ENCODE results near the gene TPD52L2. TPM values are rescaled to one million over a fixed set of nuclear protein-coding genes. Genes with fewer than 3 reads are reported as not detected.

TPD52L2 gene
- total RNA-seq, 2 experiments from 2014 or later = 15.1 to 15.3 TPM

- peaks cover 0 to 18% of the 10 kb centered on the region in 2 experiments for H3K9me3 ChIP-seq (ENCODE audit: control insufficient read depth in 1 of 2, insufficient read depth in 1 of 2, low read length in 2 of 2)
- H3K36me3 ChIP-seq (ENCODE audit: insufficient read depth, low read length) = no peaks in the 10 kb centered on the region
- H3K27me3 ChIP-seq (ENCODE audit: control insufficient read depth in 1 of 2, insufficient read depth in 2 of 2, low read length in 2 of 2) = peaks cover 22 to 26% of the 10 kb centered on the region in 2 experiments
- ChIA-PET CTCF (no interaction called here), POLR2A (no interaction called here)
- intact Hi-C loops (cut with DNase I, micrococcal nuclease) = no loop called here
- DNase-seq = no peak
- Mint-ChIP-seq H3K9me3 (no peaks in the 10 kb centered on the region), H3K27me3 (peaks cover 35% of the 10 kb centered on the region), H3K27ac (no peak overlapping the region), H3K4me1 (ENCODE audit: low read depth) (peaks cover 1% of the 10 kb centered on the region), H3K36me3 (ENCODE audit: low read depth) (no peaks in the 10 kb centered on the region), H3K4me3 (no peak overlapping the region)
- no peak overlapping the region for H3K4me3 ChIP-seq (ENCODE audit: low read length)
- H3K4me1 ChIP-seq (ENCODE audit: insufficient read depth, low read length) = peaks cover 12% of the 10 kb centered on the region
- H3K27ac ChIP-seq (ENCODE audit: low read depth in 1 of 2, low read length in 2 of 2) = no peak overlapping the region
- ATAC-seq (ENCODE audit: poor library complexity) = no peak
- no peak for TF ChIP-seq CTCF (IDR thresholded peaks at IDR 0.05)
Observed at GRCh38 chr20:63839620-63840019, 25.4 kb upstream of the TPD52L2 start.

GRCh38 chr20:63840405-63840828 is 24.7 kb upstream of the TPD52L2 start:
- peaks cover 0 to 26% of the 10 kb centered on the region in 2 experiments for H3K9me3 ChIP-seq (ENCODE audit: control insufficient read depth in 1 of 2, insufficient read depth in 1 of 2, low read length in 2 of 2)
- ChIA-PET POLR2A (no interaction called here), CTCF (no interaction called here)
- Mint-ChIP-seq H3K36me3 (ENCODE audit: low read depth) (no peaks in the 10 kb centered on the region), H3K4me1 (ENCODE audit: low read depth) (peaks cover 5% of the 10 kb centered on the region), H3K4me3 (no peak overlapping the region), H3K27ac (no peak overlapping the region), H3K27me3 (peaks cover 42% of the 10 kb centered on the region), H3K9me3 (no peaks in the 10 kb centered on the region)
- no peak overlapping the region for H3K4me3 ChIP-seq (ENCODE audit: low read length)
- no peaks in the 10 kb centered on the region for H3K36me3 ChIP-seq (ENCODE audit: insufficient read depth, low read length)
- H3K27ac ChIP-seq (ENCODE audit: low read depth in 1 of 2, low read length in 2 of 2) = no peak overlapping the region
- peaks cover 30 to 34% of the 10 kb centered on the region in 2 experiments for H3K27me3 ChIP-seq (ENCODE audit: control insufficient read depth in 1 of 2, insufficient read depth in 2 of 2, low read length in 2 of 2)
- intact Hi-C loops (cut with DNase I, micrococcal nuclease) = no loop called here
- DNase-seq = no peak
- H3K4me1 ChIP-seq (ENCODE audit: insufficient read depth, low read length) = peaks cover 18% of the 10 kb centered on the region
- ATAC-seq (ENCODE audit: poor library complexity) = no peak
- no peak for TF ChIP-seq CTCF (IDR thresholded peaks at IDR 0.05)

- H3K4me3 ChIP-seq (ENCODE audit: low read length) = no peak overlapping the region
- H3K27ac ChIP-seq (ENCODE audit: low read depth in 1 of 2, low read length in 2 of 2) = no peak overlapping the region
- TF ChIP-seq CTCF (IDR thresholded peaks at IDR 0.05) = no peak
- DNase-seq (no peak), ATAC-seq (ENCODE audit: poor library complexity) (no peak)
- H3K4me1 ChIP-seq (ENCODE audit: insufficient read depth, low read length) = peaks cover 31% of the 10 kb centered on the region
- peaks cover 0 to 34% of the 10 kb centered on the region in 2 experiments for H3K9me3 ChIP-seq (ENCODE audit: control insufficient read depth in 1 of 2, insufficient read depth in 1 of 2, low read length in 2 of 2)
- ChIA-PET POLR2A (no interaction called here), CTCF (no interaction called here)
- no peaks in the 10 kb centered on the region for H3K36me3 ChIP-seq (ENCODE audit: insufficient read depth, low read length)
- no peaks in the 10 kb centered on the region for H3K36me3 Mint-ChIP-seq (ENCODE audit: low read depth)
- H3K4me3 Mint-ChIP-seq = no peak overlapping the region
- H3K27me3 Mint-ChIP-seq = peaks cover 50% of the 10 kb centered on the region
- peaks cover 5% of the 10 kb centered on the region for H3K4me1 Mint-ChIP-seq (ENCODE audit: low read depth)
- intact Hi-C loops (cut with DNase I, micrococcal nuclease) = no loop called here
- H3K27me3 ChIP-seq (ENCODE audit: control insufficient read depth in 1 of 2, insufficient read depth in 2 of 2, low read length in 2 of 2) = peaks cover 43 to 47% of the 10 kb centered on the region in 2 experiments
- H3K27ac Mint-ChIP-seq = no peak overlapping the region
- H3K9me3 Mint-ChIP-seq = no peaks in the 10 kb centered on the region
Observed at GRCh38 chr20:63842258-63842657, 22.8 kb upstream of the TPD52L2 start.
